Neural cell (in vitro differentiated cells): ENCODE measurements around the gene GPI. TPM values are rescaled to one million over a fixed set of nuclear protein-coding genes. Genes with fewer than 3 reads are reported as not detected.

Source experiments
- polyA plus RNA-seq: library from polyadenylated mRNA; depleted of rRNA; stranded (reverse); fragments of >200 nt; gene quantifications from 2 replicates; pipeline ENCODE4 v1.2.3, GENCODE V29; 2014

Gene GPI
- polyA plus RNA-seq, 1 donor from 2014 or later, result 113 TPM

Other genes with a start within 250 kb of the GPI start
- 79.5 and 104 TPM in 2 replicates for gene LSM14A, start 192.7 kb upstream of the GPI start, polyA plus RNA-seq
- 15.9 and 16.9 TPM in 2 replicates for gene GARRE1, start 110.6 kb upstream of the GPI start, polyA plus RNA-seq
- 47.5 and 75.2 TPM in 2 replicates for gene PDCD2L, start 39.2 kb downstream of the GPI start, polyA plus RNA-seq
- gene UBA2, start 63.2 kb downstream of the GPI start, polyA plus RNA-seq, result 232 and 245 TPM in 2 replicates
- gene WTIP, start 116.6 kb downstream of the GPI start, polyA plus RNA-seq, result 9.8 and 16.0 TPM in 2 replicates